HG03108 (cell line): ENCODE measurements around the gene RUNDC3A.

Experiments used
- ATAC-seq: cut with Tn5 transposase; IDR thresholded peaks from one replicate; pipeline ENCODE4 v1.9.1; 2021; ENCODE audit warnings: moderate library complexity; ENCODE audit not compliant: unreplicated experiment

RUNDC3A gene

DNA sequence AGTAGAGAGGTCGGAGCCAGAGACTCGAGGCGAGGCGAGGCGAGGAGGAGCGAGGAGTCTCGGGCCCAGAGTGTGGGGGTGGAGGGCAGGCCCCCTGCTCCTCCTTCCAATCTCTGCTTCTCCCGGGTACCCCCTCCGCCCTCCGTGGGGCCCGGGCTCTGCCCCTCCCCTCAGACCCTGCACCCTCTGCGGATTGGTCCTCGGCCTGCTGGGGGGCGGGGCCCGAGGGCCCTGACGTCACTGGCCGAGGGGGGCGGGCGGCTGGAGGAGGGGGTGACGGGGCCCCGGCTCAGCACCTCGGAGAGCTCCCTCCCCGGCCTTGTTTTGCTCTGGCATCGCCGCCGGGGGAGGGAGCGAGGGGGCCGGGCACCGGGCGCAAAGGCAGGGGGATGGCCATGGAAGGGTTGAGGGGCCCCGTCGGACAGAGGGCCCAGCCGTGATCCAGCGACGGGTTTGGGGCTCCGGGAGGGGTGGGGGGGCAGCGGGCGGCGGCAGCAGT lies at the start of gene RUNDC3A:
Gene RUNDC3A (plus strand): TSS at position 282 of the 499 bp plus-strand sequence. CDS start 232 bp downstream, outside the sequence.
- ATAC-seq, result no peak

DNA sequence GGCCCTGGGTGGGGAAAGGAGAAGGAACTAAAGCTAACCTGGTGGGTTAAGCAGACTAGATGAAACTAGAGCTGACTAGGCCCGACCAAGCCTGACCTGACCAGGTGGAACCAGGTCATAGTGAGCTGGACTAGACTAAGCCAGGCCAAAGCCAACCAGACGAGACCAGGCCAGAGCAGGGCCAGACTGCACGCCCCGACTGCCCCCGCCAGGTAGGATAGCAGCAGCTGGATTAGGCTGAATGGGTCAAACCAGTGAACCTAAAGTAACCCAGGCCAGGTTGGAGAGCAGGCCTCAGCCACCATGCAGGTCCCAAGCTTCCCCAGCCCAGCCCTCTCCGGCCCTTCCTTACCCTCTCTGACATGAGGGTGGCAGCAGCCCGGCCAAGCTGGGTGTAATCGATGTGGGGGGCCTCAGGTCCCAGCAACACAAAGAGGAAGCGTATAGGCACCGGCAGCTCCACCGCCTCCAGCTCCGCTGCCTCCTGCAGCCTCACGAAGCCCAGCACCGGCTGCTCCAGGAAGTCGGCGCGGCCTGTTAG lies 49.5 kb upstream of the RUNDC3A start:
- ATAC-seq, result no peak

DNA sequence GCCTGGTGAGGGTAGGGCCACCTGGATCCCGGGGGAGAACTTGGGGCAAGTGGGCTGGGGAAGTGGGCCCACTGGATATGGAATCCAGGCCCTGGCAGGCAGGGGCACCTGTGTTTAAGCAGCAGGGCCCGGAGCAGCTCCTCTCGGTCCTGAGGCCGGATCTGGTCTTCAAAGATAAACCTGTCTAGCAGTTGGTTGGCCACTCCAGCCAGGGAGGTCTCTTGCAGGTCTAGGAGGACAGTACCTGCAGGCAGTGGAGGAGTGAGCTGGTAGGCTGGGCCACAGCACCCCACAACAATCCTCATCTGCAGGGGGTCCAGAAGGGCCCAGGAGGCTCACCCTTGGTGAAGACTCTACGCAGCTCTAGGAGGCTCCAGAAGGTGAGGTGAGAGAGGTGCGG lies 48.1 kb upstream of the RUNDC3A start:
- ATAC-seq, result no peak

DNA sequence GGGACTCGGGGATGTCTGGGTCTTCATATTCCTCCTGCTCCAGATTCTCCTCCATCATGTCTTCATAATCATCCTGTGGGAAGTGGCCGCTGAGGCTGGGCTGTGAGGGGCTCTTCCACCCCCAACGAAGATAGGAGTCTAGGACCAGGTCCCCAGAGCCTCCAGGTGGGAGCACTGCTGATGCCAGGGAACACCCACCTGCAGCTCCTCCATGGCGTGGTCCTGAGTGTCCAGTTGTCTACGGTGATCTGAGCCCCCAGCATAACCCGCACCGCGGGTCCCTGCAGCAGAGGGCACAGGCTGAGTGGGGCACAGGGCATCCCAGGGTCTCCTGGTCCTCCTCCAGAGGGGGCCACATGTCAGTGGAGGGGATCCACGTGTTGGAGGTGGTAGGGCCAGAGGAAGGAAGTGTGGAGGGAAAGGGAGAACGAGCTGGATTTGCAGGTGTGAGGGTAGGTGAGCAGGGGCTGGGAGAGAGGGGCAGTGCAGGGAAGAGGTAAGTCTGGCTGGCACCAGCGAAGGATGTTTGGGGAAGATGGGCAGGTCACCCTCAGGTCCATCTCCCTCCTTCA lies 45.7 kb upstream of the RUNDC3A start:
- ATAC-seq, result no peak

DNA sequence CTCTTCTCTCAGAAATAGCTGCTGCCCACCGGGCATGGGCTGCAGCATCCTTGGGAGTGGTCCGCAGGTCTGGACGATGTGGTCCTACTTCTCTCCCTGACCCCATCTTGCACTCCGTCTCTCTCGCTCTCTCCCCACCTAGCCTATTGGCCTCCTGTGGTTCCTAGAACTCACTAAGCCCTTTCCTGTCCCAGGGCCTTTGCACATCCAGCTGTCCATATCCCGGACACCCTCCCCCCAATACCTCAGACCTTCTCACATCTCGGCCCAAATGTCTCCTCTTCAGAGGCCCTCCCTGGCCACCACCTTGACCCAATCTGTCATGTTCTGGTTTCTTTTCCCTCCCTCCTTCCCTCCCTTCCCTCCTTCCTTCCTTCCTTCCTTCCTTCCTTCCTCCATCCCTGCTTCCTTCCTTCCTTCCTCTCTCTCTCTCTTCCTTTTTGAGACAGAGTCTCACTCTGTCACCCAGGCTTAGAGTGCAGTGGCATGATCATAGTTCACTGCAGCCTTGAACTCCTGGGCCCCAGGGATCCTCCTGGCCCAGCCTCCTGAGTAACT lies 45.0 kb upstream of the RUNDC3A start:
- ATAC-seq, result no peak

DNA sequence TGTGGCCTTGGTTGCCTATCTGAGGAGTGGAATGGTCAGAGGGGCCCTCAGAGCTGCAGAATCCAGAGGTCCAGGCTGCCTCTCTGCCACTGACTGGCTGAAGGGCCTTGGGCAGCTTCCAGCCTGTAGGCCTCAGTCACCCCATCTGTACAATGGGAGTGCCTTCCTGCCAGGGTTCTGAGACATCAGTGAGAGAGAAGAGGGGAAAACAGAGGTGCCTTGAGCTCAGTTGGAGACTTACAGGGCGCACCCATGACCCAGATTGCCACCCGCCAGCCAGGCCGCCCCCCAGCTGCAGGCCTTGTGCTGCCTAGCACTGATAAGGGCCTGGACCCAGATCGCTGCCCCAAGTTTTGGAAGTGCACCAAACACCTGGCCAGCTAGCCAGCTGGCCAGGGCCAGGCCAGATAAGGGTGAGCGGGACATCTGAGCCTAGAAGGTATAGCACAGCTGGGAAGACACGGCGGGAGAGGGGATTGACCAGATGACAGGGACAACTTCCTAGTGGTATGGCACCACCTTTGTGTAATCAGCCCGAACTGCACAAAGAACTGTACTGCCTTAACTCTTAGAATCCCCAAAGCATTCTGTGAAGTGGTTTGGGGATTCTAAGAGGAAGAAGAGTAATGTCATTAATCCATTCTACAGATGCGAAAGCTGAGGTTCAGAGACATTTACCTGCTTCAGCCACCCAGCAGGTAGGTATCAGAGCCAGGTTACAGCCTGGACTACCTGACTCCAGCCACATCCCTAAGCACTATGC lies 41.8 kb upstream of the RUNDC3A start:
- no peak for ATAC-seq

DNA sequence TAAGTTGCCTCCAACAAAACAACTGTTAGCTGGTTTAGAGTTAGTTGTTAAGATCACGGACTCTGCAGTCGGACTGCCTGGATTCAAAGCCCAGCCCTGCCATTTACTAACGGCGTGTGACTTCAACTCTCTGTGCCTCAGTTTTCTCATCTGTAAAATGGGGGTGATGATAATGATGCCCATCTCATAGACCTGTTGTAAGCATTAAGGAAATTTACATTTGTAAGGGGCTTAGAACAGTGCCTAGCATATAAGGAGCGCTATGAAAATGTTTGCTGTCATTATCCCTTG lies 41.3 kb upstream of the RUNDC3A start:
- ATAC-seq, result no peak

DNA sequence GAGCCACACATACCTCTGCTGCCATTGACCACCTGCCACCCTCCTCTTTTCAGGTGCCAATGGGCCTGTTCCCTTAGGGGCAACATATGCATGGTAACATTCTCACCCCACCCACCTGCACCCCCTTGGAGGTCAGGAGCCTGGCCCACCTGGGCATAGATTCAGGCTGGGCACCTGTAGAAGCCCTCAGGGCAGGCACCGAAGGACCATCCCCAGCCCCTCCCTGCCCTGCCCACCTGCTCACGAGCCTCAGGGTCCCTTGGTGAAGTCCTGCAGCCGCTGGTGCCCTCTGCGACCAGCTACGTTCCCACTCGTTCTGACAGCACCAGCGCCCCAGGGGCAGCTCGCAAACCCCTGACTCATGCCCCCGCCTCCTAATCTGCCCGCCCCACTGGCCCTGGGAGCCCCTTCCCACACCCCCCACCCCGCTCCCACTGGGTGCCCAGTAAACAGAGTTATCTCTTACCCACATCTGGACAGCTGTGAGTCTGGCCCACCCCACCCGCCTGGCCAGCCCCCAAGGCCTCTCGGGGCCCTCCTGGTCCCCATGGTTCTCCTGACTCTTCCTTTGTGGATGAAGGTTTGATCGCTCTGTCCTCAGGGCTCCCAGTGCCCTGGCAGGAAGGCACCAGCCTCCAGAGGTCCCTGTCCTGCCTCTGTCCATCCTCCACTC lies 40.4 kb upstream of the RUNDC3A start, which contains the start of gene SLC4A1:
Gene SLC4A1 (minus strand): TSS at position 318 of the 673 bp plus-strand sequence. CDS start 5,269 bp downstream, outside the sequence.
- no peak for ATAC-seq

DNA sequence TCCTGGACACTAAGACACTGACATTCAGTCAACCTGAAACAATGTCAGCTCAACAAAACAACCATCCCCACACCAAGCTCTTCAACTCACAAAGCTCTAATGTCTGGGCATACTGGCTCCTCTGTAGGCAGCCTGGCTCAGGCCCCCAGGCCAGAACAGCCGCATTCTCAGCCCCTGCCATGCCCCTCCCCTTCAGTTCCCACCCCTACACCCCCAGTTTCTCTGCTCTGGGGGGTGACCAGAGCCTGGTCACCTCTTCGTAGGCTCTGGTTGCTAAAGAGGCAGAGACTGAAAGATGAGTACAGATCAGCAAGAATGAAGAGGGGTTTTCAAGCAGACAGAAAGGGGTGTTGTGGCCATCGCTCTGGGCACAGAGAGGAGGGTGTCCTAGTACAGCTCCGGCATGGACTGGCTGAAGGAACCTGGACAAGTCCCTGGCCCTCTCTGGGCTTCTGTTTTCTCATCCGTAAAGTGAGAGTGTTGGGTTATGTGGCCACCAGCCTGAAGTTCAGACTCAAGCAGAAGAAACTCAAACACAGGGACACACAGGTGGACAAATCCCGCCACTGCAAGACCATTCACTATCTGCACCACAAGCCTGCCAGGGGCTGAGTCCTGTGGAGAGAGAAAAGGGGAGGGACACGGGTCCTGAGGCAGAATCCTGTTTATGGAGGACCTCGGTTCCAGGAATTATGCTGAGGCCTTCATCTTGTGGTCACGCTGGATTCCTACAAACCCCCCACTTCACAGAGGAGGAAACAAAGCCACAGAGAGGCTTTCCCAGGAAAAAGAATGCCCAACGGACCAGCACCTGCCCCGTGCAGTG lies 39.5 kb upstream of the RUNDC3A start:
- no peak for ATAC-seq

DNA sequence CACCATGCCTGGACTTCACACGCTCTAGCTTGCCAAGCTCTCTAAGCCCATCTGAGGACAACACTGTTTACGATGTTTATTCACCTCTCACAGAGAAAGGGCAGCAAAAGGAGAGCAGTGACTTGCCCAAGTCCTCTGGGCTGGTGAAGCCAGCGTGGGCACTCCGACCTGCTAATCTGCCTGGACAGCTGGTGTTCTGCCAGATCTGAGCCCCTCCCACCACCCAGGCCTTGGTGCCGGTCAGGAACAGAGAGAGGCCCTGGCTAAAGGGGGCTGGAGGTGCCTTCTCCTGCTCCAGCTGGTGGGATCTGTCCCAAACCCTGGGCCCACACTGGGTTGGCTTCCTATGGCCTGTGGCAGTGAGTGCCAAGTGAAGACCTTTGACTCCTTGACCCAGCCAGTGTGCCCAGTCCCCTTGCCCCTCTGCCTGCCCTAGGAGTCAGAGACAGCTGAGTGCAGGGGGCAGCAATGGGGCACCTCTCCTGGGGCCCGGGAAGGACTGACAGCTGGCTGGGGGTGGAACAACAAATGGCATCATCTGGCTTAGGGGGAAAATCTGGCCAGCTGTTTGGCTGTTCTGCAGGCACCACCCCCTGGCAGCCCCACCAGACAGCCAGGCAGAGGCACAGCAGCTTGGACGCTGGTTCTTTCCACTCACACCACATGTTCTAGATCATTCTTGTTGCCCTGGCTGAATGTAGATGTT lies 38.7 kb upstream of the RUNDC3A start:
- no peak for ATAC-seq

DNA sequence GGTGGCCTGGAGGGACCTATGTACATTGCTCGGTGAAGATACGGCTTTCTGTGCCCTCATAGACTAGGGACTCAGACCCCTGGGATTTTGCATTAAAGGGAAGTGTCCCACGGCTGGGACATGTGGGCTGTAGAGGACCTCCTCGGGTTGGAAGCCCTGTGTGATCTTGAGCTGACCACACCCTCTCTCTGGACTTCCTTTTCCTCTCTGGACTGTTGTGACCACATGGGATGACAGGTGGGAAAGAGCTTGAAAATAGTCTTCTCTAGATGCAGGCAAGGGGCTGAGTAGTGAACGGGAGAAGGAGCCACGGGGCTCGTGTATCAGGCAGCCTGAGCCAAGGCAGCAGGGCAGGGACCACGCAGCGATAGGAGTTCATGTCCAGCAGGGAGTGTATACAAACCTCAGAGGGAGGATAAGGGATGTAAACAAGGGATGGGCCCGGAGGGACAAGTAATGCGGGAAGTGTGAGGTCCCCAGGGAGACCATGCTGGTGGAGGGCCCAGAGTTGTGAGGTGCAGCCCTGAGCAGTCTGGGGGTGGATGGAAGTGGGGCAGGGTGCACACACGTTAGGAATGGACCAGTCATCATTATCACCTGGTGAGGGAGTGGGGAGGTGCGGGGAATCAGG lies 36.0 kb upstream of the RUNDC3A start:
- no peak for ATAC-seq

DNA sequence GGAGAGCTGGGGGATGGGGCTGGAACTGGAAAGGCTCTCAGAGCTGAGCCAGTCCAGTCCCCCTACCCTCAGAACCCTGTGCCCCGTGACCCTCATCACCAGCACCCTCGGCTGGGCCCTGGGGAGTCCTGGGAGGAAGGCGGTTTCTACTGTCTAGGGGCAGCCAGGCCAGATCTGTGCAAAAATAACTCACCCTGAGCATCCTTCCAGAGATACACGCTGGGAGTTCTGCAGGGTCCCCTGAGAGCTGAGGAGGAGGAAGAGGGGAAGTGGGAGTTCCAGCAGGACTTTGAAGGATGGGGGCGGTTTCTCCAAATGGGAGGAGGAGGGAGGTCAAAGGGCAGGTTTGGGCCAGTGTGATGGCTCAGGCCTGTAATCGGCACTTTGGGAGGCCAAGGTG lies 35.4 kb upstream of the RUNDC3A start:
- ATAC-seq, result no peak

DNA sequence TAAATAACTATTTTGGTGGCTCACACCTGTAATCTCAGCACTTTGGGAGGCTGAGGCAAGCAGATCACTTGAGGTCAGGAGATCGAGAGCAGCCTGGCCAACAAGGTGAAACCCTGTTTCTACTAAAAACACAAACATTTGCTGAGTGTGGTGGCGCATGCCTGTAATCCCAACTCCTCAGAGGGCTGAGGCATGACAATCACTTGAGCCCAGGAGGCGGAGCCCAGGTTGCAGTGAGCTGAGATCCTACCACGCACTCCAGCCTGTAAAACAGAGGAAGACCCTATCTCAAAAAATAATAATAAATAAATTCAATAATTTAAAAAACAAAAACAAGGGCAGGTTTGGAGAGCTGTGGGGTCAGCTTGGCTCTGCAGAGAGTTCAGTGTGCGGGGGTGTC lies 34.8 kb upstream of the RUNDC3A start:
- no peak for ATAC-seq

DNA sequence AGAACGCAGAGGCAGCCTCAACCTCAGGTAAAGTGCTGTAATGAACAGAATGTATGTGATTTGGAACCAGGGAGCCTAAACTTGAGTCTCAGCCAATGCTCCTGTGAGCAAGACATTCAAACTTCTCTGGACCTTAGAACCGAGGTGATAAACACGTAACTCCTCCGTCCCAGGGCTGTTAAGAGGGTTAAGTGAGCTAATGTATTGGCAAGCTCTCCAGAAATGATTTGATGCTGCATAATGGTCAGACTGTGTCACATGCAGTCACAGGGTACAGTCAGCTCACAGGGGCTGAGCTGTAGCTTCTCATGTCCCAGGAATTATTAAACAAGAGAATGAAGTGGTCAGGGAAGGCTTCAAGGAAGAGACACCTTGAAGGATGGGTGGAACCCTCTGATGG lies 30.4 kb upstream of the RUNDC3A start:
- no peak for ATAC-seq

DNA sequence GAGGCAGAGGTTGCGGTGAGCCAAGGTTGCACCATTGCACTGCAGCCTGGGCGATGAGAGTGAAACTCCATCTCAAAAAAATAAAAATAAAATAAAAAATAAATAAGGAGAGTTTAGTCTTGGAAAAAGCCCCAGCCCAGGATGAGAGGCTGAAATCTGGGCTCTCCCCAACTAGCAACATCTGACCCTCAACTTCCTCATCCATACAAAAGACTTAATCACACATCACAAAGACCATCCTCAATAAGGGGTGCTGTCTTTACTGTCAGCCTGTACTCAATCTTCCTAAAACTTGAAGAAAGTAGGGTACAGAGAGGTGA lies 29.1 kb upstream of the RUNDC3A start:
- no peak for ATAC-seq

DNA sequence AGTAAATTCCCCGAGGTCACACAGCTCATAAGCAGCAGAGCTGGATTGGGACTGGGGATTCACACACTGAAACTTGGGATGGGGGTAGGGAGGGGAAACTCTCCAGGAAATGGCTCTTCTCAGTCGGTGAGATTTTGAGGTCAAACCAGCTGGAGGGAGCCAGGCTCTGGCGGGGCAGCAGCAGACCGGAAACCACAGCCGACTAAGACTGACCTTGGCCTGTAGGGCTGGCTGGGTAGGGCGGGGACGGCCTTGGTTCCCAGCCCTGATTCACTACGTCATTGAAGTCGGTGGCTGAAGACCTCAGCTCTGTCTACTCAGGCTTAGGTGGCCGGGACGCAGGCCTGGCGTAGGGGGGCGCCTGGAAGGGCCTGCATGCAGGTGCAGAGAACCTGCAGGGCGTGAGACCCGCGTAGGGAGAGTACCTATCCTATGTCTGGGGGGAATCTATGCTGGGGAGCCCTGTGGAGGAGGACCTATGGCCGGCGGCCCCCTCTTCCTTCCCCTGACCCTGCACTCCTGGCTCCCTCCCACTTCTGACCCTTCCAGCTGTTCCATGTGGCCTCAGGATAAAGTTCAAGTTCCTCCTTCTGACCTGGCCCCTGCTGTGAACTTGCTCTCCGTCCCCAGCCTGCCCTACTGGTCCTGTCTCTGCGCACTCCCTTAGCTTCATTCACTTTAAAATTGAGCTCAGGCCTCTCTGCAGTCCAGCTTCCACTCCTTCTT lies 28.6 kb upstream of the RUNDC3A start:
- ATAC-seq, result peak; percentile 88

DNA sequence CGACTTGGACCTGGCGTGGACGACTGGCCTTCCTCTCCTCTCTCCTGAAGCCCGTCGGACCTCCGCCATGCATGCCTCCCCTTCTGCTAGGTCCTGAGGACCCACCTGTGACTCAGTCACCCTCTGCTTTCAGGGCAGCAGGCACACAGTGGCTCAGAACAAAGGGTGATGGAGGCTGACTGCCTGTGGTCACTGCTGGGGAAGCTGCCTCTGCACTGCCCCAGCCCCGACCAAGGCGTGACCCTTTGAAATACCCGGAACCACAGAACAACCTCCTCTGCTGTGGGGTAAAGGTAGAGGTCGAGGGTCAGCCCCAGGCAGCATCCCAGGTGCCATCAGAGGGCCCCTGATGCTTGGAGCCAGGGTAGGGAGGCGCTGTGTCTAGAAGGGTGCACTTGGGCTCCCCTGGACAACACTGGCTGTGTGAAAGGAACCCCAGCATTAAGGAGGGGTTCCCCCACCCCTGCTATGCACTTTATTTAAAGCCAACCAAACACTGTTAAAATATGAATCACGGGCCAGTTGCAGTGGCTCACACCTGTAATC lies 27.9 kb upstream of the RUNDC3A start:
- ATAC-seq, result no peak

DNA sequence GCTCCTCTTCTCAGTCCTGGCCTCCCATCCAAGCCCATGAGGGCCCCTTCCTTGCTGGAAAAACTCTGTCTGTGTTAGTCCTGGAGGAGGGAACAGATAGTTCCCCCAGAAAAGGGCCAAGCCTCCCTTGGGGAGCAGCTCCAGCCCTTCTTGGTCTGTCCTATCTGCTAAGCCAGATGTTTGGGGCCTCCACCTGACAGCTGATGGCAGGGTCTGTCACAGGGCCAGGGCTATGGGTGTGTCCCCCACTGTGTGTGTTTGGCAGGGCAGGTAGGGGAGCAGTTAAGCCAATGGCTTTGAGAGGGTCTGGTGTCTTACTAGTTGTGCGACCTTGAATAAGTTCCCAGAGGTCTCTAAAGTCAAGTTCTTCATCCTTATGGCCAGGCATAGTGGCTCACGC lies 26.8 kb upstream of the RUNDC3A start:
- no peak for ATAC-seq

DNA sequence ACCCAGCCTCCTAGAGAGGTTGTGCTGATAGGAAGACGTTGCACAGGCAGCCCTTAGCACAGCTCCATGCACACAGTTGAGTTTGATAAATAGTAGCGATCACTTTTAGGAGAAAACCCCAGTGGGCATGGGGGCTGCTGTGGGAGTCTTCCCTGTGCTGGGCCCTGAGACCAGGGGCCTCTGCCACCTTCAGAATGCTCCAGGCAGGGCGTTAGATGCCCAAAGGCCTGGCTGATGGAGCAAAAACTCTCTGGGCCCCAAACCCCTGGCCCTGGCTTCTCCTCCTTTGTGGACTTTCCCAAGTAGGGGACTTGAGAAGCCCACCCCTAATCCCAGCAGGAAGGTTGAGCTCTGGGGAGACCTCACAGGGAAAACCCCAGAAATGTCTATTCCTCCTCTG lies 26.1 kb upstream of the RUNDC3A start:
- no peak for ATAC-seq
